Measurements from ENCODE around the gene ITGBL1. TPM values are rescaled to one million over a fixed set of nuclear protein-coding genes. Genes with fewer than 3 reads are reported as not detected.

The ITGBL1 gene
- total RNA-seq, 1 donor from 2014 or later: 9.5 TPM

DNA sequence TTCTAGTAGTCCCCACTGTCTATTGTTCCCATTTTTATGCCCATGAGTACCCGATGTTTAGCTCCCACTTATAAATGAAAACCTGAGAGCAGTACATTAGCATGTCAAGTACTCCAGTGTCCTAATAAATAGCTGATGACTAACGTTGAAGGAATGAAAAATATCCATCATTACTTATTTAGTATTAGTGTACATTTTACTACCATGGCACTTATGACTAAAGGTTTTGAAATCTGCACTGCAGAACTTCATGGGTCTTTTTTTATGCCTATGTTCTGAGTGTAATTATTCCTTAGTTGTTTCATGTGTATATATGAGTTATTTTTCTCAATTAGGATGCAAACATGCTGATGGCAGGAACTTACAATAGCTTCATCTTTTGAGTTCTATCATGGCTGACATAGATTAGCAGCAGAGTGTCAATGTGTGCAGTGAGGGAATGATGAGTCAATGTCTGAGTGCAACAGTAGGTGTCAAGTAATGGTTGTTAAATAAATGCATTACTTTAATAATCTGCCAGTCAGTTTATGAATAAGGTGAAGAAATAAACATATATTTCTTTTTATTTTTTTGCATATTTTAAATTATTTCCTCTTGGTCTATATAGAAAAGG is 188.4 kb downstream of the ITGBL1 start:
- ATAC-seq (peak in 1 of 2 donors; percentile 33), DNase-seq (no peak)
- no peak overlapping the region for H3K4me3 ChIP-seq
- no peaks in the 10 kb centered on the region for H3K9me3 ChIP-seq
- no peaks in the 10 kb centered on the region for H3K4me1 ChIP-seq
- H3K27ac ChIP-seq: no peak overlapping the region
- H3K27me3 ChIP-seq (ENCODE audit: low read depth): no peaks in the 10 kb centered on the region
- H3K36me3 ChIP-seq: no peaks in the 10 kb centered on the region
- TF ChIP-seq, protein P1, sequence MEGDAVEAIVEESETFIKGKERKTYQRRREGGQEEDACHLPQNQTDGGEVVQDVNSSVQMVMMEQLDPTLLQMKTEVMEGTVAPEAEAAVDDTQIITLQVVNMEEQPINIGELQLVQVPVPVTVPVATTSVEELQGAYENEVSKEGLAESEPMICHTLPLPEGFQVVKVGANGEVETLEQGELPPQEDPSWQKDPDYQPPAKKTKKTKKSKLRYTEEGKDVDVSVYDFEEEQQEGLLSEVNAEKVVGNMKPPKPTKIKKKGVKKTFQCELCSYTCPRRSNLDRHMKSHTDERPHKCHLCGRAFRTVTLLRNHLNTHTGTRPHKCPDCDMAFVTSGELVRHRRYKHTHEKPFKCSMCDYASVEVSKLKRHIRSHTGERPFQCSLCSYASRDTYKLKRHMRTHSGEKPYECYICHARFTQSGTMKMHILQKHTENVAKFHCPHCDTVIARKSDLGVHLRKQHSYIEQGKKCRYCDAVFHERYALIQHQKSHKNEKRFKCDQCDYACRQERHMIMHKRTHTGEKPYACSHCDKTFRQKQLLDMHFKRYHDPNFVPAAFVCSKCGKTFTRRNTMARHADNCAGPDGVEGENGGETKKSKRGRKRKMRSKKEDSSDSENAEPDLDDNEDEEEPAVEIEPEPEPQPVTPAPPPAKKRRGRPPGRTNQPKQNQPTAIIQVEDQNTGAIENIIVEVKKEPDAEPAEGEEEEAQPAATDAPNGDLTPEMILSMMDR (IDR thresholded peaks at IDR 0.05): no peak
- intact Hi-C loops (cut with DNase I): no loop called here

DNA sequence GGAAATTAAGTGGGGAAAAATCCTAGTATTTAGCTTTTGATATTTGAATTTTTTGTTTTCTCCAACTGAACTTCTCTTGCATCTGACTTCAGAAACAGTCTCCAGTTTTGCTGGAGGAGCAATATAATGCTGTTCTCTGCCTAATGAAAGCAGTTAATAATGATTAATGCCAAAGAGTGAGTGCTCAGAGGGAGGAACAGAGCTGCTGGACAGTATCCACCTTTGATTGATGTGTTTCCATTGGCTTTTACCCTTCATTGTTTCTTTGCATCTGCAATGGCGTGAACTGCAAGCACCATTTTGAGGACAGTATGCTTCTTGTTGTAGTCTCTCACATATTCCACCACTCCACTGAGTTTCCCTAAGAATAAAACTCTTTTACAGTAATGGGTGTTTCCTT is 193.4 kb downstream of the ITGBL1 start:
- intact Hi-C loops (cut with DNase I): no loop called here
- no peak overlapping the region for H3K27ac ChIP-seq
- no peaks in the 10 kb centered on the region for H3K4me1 ChIP-seq
- H3K36me3 ChIP-seq: no peaks in the 10 kb centered on the region
- TF ChIP-seq, protein P1 (IDR thresholded peaks at IDR 0.05): no peak
- ATAC-seq (no peak), DNase-seq (no peak)
- H3K27me3 ChIP-seq (ENCODE audit: low read depth): no peaks in the 10 kb centered on the region
- no peak overlapping the region for H3K4me3 ChIP-seq
- no peaks in the 10 kb centered on the region for H3K9me3 ChIP-seq

DNA sequence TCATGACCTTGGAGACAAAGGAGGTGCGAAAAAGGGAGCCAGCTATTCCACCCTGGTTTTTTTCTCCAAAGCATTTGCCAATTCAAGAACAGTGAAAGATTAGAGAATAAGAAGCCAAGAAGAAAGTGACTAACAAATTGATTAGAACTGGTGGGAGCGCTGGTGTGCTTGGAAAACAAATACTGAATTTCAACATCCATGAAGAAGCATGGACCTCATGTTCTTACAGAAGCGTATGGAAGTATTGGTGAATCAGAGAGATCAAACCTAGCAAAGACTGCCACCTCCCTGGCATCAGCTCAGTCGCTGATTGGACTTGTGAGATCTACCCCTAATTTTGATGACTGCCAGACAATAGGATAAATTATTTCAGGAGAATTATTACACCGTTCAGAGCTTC is 195.3 kb downstream of the ITGBL1 start:
- H3K36me3 ChIP-seq: no peaks in the 10 kb centered on the region
- ATAC-seq: no peak
- TF ChIP-seq, protein P1 (IDR thresholded peaks at IDR 0.05): no peak
- H3K4me1 ChIP-seq: no peaks in the 10 kb centered on the region
- H3K9me3 ChIP-seq: no peaks in the 10 kb centered on the region
- H3K27ac ChIP-seq: no peak overlapping the region
- no peak overlapping the region for H3K4me3 ChIP-seq
- no peak for DNase-seq
- no peaks in the 10 kb centered on the region for H3K27me3 ChIP-seq (ENCODE audit: low read depth)
- intact Hi-C loops (cut with DNase I): no loop called here

DNA sequence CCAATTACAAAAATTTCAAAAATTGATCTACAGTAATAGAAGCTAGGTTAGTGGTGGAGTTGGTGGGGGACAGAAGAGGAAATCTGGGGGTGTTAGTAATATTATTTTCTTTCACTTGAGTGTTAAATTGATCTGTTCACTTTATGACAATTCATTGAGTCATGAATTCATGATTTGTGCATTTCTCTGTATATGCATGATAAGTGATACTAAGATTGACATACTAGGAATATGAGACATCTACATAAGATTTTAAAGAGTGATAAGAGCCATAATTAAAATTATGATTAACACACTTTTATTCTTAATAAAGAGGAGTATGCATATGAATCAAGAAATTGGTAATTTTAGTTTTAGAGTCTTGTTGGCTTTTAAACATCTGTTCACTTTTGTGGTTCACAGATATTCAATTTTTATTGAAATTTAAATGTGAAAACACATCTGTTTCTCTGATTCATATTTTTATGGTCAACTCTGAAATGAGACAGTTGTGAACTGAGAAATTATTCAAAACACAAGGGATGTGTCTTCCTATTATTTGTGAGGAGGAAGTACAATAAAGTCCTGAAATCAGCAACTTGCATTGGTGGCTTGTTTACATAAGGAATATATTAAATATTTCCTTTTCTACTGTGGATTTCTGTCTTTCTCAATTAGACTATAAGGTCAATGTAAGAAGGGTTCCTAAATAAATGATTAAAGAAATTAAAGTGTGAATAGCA is 196.5 kb downstream of the ITGBL1 start:
- TF ChIP-seq, protein P1 (IDR thresholded peaks at IDR 0.05): no peak
- intact Hi-C loops (cut with DNase I): no loop called here
- no peak overlapping the region for H3K27ac ChIP-seq
- H3K27me3 ChIP-seq (ENCODE audit: low read depth): no peaks in the 10 kb centered on the region
- ATAC-seq (no peak), DNase-seq (no peak)
- no peaks in the 10 kb centered on the region for H3K36me3 ChIP-seq
- H3K4me1 ChIP-seq: no peaks in the 10 kb centered on the region
- H3K9me3 ChIP-seq: no peaks in the 10 kb centered on the region
- no peak overlapping the region for H3K4me3 ChIP-seq

DNA sequence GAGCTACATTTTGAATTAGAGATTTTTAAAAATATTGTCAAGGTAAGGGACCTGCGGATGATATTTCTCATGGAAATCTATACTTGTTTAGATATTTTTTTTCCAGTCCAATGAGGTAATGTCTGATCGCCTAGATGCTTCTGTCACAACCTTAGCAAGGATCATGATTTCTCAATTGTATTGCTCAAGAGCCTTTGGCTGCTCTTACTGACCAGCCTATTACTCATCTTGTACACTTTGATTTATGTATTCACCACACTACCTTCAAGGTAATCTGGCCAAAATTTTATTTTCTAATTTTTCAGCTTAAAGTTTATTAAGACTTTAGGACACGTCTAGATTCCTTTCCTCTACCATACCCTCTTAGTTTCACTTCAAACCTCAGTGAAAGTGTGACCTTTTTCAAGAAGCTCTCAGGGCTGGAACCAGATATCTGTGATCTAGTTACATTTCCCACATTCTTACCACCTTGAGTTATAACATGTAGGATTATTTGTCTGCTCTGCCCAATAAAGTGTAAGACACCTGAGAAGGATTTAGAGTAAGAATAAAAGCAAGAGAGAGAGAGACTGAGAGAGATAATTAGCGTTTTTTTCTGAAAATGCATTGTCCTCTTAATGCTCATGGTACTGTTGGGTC is 197.1 kb downstream of the ITGBL1 start:
- Histone ChIP-seq H3K4me3 (no peak overlapping the region), H3K9me3 (no peaks in the 10 kb centered on the region), H3K27ac (no peak overlapping the region), H3K36me3 (no peaks in the 10 kb centered on the region), H3K27me3 (ENCODE audit: low read depth) (no peaks in the 10 kb centered on the region), H3K4me1 (no peaks in the 10 kb centered on the region)
- DNase-seq: no peak
- TF ChIP-seq, protein P1 (IDR thresholded peaks at IDR 0.05): no peak
- intact Hi-C loops (cut with DNase I): no loop called here
- ATAC-seq: peak; percentile 51 to 71
